GM19372 (cell line): ENCODE data around the gene PAFAH1B1.
A peak's percentile ranks its signal among the peaks of the same experiment; 100 is the strongest.
"Not testable (repeated sequence)": the region's sequence is repeated elsewhere in the genome, so short reads cannot be mapped to it uniquely, and the experiment has no call there.

ENCODE experiments used
- ATAC-seq: cut with Tn5 transposase; IDR thresholded peaks from one replicate; pipeline ENCODE4 v1.9.1; 2021; ENCODE audit warnings: mild to moderate bottlenecking, low read depth, moderate library complexity; ENCODE audit not compliant: unreplicated experiment

The PAFAH1B1 gene

DNA sequence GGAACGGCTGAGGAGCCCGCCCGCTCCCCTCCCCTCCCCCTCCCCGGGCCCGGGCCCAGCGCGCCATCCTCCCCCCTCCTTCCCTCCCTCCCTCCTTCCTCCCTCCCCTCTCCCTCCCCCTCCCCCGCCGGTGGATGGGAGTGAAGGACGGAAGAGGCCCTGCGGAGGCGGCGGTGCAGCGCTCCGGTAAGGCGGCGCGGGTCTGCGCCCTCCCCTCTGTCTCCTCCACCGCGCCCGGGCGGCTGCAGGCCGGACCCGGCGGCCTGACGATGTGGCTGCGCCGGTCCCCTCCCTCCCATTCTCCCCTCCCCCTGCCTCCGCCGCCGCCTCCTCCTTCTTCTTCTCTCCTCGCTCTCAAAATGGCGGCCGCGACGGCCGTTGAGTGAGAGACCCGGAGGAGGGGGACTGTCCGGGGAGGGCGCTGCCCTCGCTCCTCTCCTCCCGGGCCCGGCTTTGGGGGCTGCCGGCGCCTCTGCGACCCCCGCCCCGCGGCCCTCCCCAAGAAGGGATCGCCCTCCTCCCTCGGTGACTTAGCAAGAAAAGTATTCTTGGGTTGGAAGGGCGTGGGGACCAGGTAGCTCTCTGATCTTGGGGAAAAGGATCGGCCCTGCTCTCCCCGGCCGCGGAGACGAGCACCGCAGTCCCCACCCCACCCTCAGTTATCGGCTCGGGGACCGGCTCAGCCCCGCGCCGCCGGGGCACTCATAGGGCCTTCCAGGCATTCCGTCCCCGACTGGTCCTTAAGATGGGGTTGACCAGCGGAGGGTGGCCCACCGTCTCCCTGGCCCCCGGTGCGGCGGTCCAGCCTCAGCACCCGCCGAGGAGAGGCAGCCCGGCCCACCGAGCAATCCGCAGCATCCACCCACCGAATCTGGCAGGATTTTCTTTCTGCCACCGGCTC is 617 bp downstream of the PAFAH1B1 start:
- ATAC-seq = peak; percentile 32

DNA sequence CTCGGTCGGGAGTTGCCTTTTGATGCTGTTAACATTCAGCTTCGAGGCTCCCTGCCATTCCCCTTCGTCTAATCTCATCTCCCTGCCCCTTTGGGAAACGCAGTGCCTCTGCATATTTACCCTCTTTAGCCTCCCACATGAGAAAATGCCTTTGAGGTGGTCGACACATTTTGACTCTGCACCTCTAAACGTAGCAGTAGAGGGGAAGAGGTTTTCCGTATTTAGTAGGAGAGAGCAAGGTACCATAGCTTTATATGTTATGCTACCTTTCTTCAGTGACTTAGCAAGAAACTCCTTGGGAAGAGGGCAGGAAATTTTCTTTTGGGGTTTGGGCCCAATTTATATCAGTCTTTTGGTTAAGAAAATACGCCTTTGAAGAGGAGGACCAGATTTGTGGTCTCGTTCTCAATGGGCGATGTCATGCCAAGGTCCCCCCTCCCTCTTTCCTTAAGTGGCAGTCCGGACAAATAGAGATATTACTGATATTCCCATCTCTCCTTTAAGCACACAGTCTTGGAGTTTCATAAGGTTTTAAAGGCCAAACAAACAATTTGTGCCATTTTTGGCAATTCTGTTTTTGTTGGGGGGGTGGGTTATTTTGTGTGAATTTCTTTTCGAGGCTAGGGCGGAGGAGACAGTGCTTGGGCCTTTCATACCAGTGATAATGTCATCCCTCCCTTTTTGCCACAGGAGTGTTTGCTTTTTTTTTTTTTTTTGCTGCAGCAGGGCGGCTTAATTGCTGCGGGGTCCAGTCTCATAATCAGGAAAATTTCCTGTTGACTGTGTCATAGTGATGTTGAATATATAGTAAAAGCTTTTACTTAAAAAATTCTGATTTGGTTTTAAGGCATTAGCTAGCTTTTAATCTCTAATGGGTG is 1.5 kb downstream of the PAFAH1B1 start:
- no peak for ATAC-seq

DNA sequence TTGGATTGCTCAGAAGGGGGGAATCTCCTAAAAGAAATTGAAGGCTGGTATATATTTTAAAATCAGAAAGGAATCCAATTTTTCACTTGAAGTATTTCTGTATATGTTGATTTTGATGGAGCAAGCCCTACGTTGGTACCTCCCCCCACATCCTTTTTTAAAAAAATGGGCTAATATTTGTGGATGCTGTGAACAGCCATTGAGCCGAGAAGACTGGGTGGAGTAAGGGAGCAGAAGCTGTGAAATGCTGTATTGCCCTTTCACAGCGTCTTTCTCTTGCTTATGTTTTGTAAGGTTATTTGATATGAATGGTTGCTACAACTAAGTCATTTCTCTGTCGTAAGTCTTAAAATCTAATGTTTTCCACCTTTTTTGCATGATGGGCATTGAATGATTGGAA is 2.3 kb downstream of the PAFAH1B1 start:
- ATAC-seq = no peak

DNA sequence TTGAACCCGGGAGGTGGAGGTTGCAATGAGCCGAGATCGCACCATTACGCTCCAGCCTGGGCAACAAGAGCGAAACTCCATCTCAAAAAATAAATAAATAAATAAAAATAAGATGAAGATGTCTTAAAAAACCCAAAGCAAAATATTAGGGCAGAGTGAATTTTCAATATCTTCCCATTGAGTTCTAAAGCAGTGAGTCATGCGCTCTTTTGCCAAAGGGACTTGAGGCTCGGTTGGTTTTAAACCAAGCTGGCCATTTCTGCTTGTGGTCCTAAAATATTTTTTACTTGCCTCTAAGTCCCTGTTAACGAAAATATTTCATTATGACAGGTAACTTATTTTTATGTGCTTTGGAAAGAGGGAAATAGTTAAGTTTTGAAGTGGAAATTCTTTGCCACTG is 4.7 kb downstream of the PAFAH1B1 start:
- ATAC-seq = no peak

DNA sequence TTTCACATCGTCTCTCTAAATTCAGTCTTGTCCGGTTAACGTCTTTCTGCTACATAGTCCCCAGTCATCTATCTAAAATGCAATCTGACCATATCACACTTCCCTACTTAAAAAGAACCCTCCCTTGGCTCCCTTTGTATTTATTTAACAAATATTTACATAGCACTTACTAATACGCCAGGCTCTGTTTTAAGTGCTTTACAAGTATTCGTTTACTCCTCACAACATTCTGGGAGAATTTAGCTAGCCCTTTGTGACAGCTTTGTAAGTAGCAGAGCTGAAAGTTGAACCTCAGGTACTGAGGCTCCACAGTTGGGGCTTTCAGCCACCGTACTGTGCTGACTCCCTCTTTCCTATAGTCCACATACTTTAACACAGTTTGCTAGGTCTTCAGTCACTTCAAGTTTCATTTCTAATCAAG is 9.2 kb downstream of the PAFAH1B1 start:
- ATAC-seq = no peak

DNA sequence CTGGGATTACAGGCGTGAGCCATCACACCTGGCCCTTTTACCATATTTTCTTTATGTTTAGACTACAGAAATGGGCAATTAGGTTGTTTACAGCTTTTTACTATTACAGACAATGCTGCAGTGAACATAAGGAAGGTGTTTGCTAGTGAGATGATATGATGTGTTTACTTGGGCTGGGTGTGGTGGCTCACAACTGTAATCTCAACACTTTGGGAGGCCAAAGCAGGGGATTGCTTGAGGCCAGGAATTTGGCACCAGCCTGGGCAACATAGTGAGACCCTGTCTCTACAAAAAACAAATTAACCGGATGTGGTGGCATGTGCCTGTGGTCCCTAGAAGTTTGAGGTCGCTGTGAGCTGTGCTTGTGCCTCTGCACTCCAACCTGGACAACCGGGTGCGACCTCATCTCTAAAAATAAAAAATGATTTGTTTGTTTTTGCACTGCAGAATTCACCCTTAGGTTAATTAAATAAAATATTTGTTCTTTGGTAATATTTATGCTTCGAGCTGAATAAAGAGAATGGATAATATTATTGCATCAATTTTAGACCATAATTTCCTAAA is 15.0 kb downstream of the PAFAH1B1 start:
- no peak for ATAC-seq

DNA sequence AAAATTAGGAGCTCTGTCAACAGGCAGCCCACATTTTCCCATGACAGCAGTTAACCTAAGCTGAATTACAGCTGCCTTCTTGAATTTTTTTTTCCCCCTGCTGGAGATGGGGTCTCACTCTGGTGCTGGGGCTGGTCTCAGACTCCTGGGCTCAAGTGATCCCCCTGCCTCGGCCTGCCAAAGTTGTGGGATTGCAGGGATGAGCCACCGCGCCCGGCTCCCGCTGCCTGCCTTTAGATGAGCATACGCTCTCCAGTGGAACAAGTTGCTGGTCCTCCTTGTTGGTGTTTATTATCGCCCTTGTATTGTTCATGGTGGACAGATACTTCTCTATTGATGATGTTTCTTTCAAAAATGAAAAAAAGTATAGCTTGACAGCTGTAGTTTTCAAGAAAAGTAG is 15.6 kb downstream of the PAFAH1B1 start:
- ATAC-seq = no peak

DNA sequence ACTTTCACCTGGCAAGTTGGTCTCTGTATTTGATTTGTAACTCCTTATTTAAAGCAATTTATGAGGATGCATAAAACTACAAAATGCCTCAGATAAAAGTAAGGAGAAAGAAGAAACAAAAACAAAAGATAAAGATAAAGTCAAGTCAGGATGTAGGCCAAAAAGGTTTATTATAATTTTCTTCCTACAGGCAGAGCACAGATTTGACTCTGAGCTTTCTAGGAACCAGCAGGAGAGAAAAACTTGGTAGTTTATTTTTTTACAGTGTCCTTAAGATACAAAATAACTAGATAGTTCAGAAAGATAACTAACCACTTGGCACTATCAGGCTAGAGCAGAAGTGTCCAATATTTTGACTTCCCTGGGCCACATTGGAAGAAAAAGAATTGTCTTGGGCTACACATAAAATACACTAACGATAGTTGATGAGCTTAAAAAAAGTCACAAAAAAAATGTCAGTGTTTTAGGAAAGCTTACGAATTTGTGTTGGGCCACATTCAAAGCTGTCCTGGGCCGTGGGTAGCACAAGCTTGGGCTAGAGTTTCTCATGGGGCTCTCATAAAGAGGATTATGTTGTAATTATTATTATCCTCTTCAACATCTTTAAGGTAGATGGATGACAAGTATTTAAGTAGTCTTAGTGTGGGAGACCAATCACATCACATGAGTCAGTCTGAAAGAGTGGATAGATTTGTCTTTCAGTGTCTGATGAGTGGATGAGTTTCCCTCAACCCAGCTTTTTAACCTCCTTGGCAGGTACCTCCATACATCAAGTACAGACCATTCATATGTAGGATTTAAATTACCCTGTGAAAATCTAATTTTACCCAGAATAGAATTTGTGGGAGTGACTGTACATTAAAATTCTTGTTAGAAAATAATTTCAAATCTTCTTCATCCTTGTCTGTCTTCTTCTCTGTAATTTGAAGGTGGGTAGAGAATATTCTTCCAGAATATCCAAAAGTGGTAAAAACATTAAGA is 17.0 kb downstream of the PAFAH1B1 start:
- no peak for ATAC-seq

DNA sequence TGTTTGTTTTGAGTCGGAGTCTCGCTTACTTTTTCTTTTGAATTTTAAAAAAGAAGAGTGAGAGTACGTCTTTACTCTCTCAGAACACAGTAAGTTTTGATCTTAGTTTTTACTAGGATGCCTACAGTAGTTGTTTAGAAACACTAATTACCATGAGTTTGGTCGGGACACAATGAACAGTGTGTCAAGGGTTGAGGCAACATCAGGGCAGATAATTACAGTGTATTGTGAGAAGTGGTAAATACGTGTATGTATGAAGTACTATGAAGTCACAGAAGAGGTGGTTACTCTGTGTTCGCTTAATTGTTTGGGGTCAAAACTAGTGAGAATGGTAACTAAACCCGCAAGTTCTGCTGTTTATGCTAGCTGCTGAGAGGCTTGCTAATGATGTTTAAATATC is 18.2 kb downstream of the PAFAH1B1 start:
- ATAC-seq = no peak

DNA sequence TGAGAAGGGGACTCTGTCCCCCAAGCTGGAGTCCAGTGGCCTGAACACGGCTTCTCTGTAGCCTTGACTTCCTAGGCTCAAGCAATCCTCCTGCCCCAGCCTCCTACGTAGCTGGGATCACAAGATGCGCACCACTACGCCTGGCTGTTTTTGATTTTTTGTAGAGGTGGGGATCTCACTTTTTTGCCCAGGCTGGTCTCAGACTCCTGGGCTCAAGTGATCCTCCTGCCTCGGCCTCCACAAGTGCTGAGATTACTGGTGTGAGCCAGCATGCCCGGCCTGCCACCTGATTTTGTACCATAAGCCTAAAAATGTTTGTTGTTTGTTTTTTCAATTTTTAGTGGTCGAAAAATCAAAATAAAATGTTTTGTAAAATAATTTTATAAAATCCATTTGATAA is 19.2 kb downstream of the PAFAH1B1 start:
- no peak for ATAC-seq

DNA sequence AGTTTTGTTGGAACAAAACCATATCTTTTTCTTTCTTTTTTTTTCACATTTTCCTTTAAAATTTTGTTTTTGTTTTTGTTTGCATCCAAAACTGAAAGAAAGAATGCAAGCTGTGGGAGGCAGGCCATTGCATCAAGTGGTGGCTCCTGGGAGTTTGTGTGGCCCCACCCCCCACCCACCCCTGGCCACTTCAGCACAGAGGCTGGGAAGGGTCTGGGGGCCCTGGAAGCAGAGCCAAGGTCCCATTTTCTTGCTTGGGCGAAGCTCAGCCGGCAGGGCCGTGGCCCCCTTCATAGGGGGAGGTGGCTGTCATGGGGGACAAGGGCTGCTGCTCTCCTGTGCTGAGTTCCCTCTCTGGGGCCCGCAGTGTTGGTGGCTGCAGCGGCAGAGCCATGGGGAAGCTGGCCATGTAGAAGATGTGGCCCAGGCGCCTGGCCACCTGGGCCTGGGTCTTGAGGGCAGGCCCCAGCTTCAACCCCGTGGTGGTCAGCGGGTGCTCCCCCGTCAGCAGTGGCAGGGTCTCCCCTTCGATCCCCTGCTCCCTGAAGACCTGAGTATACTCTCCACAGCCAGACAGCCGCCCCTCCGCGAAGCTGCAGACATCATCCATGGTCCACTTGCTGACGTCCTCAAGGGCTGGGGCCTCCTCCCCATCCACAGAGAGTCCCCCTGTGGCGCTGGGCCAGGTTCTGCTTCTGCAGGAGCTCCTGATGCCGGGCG is 19.8 kb downstream of the PAFAH1B1 start:
- no peak for ATAC-seq

DNA sequence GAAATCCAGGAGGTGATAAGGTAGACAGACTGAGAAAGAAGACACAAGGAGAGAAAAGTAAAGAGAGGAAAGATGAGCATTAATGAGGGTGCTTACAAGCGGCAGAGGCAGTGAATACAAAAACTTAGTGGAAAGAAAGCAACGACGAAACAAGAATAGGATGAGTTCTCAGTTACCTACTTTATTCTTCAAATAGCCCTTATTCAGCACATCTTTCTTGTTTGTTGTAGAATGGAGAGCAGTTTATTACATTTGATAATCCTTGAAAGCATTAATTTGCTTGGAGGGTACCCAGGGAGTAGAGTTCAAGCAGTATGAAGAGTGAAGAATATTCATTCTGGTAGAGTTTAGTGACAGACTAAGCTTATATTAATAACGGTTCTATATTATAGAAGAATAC is 22.4 kb downstream of the PAFAH1B1 start:
- no peak for ATAC-seq

DNA sequence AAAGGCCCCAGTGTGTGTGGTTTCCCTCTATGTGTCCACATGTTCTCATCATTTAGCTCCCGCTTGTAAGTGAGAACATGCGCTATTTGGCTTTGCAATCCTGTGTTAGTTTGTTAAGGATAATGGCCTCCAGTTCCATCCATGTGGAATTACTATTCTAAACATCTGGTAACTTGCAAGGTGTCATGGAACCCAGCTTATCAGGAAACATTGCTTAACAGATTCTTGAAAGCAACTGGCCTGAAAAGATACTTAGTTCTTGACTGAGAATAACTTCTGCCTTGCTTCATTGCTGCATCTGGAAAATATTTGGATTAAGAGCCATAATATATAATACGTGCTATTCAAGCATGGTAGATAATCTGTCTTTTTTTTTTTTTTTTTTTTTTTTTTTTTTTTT is 27.8 kb downstream of the PAFAH1B1 start:
- ATAC-seq = no peak

DNA sequence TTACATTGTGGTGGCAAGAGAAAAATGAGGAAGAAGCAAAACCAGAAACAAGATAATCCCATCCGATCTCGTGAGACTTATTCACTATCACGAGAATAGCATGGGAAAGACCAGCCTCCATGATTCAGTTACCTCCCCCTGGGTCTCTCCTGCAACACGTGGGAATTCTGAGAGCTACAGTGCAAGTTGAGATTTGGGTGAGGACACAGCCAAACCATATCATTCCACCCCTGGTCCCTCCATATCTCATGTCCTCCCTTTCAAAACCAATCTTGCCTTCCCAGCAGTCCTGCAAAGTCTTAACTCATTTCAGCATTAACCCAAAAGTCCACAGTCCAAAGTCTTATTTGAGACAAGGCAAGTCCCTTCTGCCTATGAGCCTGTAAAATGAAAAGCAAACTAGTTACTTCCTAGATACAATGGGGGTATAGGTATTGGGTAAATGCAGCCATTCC is 28.5 kb downstream of the PAFAH1B1 start:
- not testable (repeated sequence) for ATAC-seq

DNA sequence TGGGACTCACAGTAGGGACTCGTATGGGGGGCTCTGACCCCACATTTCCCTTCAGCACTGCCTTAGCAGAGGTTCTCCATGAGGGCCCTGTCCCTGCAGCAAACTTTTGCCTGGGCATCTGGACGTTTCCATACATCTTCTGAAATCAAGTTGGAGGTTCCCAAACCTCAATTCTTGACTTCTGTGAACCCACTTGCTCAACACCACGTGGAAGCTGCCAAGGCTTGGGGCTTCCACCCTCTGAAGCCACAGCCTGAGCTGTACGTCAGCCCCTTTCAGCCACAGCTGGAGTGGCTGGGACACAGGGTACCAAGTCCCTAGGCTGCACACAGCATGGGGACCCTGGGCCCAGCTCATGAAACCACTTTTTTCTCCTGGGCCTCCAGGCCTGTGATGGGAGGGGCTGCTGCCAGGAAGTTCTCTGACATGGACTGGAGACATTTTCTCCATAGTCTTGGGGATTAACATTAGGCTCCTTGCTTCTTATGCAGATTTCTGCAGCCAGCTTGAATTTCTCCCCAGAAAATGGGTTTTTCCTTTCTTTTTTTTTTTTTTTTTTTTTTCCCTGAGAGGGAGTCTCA is 29.4 kb downstream of the PAFAH1B1 start:
- ATAC-seq = not testable (repeated sequence)

DNA sequence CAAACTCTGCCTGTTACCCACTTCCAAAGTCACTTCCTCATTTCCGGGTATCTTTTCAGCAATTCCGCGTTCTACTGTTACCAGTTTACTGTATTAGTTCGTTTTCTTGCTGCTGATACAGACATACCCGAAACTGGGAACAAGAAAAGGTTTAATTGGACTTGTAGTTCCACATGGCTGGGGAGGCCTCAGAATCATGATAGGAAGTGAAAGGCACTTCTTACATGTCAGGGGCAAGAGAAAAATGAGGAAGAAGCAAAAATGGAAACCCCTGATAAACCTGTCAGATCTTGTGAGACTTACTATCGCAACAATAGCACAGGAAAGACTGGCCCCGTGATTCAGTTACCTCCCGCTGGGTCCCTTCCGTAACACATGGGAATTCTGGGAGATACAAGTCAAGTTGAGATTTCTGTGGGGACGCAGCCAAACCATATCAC is 30.9 kb downstream of the PAFAH1B1 start:
- no peak for ATAC-seq

DNA sequence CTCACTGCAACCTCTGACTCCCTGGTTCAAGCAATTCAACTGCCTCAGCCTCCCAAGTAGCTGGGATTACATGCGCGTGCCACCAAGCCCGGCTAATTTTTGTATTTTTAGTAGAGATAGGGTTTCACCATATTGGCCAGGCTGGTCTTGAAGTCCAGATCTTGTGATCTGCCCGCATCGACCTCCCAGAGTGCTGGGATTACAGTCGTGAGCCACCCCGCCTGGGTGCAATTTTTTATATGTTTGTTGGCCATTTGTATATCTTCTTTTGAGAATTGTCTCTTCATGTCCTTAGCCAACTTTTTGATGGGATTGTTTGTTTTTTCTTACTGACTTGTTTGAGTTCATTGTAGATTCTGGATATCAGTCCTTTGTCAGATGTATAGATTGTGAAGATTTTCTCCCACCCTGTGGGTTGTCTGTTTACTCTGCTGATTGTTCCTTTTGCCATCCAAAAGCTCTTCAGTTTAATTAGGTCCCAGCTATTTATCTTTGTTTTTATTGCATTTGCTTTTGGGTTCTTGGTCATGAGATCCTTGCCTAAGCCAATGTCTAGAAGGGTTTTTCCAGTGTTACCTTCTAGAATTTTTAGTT is 33.3 kb downstream of the PAFAH1B1 start:
- ATAC-seq = not testable (repeated sequence)

DNA sequence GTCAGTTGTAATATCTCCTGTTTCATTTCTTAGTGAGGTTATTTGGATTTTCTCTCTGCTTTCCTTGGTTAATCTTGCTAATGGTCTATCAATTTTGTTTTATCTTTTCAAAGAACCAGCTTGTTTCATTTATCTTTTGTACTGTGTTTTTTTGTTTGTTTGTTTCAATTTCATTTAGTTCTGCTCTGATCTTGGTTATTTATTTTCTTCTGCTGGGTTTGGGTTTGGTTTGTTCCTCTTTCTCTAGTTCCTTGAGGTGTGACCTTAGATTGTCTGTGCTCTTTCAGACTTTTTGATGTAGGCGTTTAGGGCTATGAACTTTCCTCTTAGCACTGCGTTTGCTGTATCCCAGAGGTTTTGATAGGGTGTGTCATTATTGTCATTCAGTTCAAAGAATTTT is 35.5 kb downstream of the PAFAH1B1 start:
- ATAC-seq = not testable (repeated sequence)
